CD4-positive, alpha-beta T cell treated with Interleukin-2 at 100 ng/mL for 4 hours (primary cell): ENCODE data around the gene CEP295NL.

Experiments used
- DNase-seq: peaks from one replicate; pipeline ENCODE4 v3.0.0-alpha.2; 2020; ENCODE audit warnings: low spot score

CEP295NL gene

DNA sequence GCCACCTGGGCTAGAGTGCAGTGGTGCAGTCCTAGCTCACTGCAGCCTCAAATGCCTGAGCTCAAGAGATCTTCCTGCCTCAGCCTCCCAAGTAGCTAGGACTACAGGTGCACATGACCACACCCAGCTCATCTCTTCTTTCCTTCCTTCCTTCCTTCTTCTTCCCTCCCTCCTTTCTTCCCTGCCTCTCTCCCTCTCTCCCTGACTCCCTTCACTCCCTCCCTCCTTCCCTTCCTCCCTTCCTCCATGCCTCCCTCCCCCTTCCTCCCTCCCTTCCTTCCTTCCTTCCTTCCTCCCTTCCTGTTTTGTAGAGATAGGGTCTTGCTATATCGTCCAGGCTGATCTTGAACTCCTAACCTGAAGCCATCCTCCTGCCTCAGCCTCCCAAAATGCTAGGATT lies 38.9 kb downstream of the CEP295NL start:
- DNase-seq: no peak

DNA sequence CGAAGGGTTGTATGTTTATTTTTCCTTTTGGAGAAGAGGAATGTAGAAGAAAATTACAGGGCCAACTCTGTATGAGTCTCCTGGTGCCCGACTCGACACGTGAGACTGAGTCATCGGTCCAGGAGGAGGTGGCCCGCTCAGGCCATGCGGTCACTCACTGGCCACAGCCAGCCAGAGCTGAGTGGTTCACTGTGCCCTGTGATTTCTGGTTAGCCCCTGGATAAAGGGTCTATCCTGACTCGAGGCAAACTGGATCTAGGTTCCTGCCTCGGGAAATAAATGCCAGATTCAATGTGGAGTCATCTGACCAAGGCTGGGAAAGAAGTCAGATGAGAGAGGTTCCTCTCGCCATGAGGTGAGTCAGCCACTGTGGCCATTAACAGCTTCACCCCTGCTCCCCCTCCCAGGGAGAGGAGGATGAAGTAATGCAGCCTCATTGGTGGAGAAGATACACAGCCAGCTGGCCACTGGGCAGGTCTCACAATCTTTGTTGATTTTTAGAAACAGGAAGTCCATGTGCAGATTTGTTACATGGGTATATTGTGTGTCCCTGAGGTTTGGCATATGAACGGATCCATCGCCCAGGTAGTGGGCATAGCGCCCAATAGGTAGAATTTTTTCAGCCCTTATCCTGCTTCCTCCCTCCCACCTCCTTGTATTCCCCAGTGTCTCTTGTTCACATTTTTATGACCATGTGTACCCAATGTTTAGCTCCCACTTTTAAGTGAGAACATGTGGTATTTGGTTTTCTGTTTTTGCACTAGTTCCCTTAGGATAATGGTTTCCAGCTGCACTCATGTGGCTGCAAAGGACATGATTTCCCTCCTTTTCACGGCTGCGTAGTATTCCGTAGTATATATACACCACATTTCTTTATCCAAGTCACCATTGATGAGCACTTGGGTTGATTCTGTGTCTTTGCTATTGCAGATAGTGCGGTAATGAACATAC lies 40.7 kb downstream of the CEP295NL start:
- no peak for DNase-seq

DNA sequence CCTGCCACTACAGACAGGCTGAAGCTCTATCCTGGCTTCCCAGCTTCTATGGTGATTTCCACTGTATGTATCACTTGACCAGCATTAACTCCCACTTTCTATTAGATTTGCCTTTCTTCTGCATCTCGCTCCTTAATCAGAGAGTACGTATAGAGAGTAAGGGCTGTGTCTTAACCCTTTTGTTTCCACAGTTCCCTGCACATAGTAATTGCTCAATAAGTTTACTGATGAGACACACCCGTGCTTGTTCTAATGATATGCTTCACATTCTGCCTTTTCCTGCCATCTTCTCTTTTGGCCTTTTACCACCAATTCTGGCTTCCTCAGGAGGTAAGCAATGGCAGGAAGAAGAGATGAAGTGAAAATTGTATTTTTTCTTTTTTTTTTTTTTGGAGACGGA lies 41.8 kb downstream of the CEP295NL start:
- DNase-seq: no peak

DNA sequence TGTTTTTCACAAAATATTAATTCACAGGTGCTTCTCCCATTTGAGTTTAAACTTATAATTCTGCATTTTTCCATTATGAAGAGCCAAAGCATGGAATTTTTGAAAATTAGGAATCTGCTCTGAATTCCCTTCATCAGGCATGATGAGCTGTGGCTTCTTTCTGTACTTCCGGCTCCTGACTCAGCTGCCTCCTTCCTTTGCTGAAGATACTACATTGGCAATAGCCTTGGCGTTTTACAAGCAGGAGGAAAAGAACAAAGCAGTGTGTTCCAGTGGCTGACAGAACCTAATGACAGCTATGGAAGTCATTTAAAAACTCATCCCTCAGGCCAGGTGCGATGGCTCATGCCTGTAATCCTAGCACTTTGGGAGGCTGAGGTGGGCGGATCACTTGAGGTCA lies 44.0 kb downstream of the CEP295NL start:
- no peak for DNase-seq

DNA sequence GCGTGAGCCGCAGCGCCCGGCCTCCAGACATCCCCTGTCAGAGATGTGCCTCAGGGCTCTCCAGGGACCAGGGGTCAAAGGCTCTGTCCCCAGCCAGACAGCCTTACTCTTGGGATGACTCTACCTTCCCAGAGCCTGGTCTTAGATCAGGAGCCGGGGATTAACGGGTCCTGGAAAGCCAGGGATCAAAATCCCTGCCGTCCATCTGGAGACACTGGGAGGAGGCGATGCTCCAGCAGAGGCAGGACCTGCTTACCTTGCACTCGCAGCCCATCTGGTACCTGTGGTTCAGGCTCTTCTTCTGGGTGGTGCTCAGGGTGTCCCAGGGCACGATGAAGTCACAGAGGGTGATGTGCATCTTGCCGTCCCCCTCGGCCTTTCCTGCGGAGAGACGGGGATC lies 45.7 kb downstream of the CEP295NL start:
- no peak for DNase-seq

DNA sequence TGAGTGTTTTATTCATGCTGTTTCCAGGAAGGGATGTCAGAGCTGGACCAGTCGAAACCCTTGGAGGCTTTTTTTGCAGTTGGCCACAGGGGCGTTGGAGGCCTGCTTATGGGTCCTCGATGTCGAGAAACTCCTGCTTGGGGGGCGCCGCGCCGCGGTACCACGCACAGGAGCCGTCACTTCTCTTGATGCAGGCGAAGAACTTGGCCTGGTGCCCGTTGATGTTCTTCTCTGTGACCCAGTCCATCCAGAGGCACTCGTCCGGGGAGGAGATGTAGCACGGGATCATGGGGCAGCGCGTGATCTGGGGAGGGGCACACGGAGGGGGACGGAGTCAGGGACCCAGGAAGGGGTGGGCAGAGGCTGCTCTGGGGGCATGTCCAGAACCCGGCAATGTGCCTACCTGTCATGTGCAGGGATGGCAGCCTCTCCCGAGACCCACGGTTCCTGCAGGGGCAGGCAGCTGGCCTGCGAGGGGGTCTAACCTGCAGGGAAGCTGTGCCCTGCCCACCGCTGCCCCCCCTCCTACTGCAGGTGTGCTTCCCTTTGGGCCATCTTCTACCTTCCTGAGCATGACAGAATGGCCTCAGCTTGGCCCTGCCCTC lies 47.3 kb downstream of the CEP295NL start:
- no peak for DNase-seq

DNA sequence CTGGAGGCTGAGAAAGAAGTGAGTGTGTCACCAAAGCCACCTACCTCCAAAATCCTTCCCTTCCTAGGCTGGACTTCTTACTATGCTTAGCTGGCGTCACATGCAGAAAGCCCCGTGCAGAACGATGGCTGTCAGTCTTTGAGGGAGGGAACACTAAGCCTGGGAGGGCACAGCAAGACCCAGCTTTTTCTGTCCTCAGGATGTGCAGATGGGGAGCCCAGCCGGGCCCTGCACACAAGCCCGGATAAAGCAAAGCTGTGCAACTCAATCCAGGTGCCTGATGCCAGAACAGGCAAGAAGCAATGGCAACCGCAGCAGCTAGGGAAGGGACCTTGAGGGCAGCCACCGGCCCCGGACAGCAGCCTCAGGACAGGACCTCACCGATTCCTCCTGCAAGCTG lies 48.5 kb downstream of the CEP295NL start:
- DNase-seq: no peak

DNA sequence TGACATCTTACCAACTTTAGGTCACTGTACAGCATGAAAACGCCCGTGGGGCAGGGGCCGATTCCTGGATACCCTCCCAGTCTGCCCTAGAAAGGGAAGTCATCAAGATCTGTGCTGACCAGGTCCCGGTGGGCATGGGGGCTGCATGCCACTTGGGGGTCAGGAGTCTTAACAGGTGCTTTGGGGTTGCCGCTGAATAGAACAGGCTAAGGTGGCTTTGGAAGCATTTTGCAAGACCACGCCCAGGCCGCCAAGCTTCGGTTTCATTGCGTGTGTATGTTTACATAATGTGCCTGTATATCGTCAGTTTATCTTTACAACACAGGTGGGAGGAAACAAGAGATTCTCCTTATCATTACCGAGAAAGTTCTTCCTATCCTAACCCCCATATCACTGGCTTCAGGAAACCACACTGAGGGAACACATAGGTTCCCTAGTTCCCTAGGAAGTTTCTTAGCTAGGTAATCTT lies 49.0 kb downstream of the CEP295NL start:
- DNase-seq: no peak

DNA sequence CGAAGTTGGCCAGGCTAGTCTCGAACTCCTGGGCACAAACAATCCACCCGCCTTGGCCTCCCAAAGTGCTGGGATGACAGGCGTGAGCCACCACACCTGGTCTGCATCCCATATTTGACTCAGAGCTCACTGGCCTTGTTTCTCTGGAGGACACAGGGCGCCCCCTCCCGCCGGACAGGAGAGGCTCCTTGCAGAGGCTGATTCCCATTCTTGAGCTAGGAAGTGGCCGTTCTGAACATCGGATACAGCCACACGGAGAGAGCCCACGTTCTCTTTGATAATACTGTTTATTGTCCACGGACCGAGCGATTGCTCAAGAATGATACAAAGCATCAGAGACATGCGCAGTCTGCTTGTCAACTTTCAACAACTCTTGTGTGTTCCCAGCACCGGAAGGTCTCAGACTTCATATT lies 50.3 kb downstream of the CEP295NL start:
- no peak for DNase-seq

DNA sequence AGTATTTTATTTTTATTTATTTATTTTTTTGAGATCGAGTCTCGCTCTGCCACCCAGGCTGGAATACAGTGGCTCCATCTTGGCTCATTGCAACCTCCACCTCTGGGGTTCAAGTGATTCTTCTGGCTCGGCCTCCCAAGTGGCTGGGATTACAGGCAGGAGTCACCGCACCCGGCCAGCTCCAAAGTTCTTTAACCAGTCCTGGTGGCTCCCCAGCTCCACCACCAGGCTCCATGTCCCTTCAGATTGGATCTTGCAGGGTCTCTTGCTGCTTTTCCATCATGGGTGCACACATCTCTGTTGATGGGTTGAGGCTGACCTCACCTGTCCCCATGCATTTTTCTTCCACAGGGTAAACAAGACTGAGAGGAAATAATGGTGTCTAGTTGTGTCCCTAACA lies 54.0 kb downstream of the CEP295NL start:
- no peak for DNase-seq

DNA sequence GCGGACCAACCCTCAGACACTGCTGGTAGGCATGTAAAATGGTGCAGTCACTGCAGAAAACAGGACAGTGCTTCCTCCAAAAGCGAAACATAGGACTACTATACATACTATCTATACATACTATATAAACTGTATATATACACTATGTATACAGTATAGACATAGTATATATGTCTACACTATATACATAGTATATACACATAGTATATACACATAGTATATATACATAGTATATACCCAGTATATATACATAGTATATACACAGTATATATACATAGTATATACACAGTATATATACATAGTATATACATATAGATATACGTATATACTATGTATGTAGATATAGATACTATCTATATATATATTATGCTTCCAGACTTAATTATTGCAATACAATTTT lies 55.9 kb downstream of the CEP295NL start:
- DNase-seq: no peak

DNA sequence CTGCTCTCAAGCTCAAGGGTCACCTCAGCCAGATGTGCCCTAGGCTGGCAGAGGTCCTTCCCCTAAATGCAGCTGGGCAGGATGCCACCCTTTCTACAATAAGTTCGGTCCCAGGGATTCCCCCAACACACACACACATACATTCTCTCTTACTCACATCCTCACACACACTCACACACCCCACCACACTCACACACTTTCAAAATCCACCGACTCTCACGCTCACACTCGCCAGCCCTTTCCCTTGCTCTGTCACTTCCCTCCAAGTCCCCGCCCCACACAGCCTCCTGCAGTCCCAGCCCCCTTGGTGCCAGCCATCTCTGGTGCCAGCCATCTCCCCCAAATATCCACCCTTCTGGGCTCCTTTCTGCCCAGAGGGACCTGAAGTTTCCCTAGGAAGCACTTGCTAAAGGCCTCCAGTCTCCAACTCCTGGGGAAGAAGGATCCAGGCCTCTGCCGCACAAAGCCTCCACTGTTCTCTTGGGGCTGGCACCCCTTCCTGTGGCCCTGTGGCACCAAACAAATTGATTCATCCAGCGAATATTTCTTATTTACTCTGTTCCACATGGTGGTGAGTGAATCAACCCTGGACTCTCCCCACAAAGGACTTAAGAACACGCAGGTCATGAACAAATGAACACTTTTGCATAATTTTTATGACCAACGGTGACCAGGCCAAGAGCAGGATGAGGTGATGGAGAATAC lies 58.5 kb downstream of the CEP295NL start:
- DNase-seq: no peak

DNA sequence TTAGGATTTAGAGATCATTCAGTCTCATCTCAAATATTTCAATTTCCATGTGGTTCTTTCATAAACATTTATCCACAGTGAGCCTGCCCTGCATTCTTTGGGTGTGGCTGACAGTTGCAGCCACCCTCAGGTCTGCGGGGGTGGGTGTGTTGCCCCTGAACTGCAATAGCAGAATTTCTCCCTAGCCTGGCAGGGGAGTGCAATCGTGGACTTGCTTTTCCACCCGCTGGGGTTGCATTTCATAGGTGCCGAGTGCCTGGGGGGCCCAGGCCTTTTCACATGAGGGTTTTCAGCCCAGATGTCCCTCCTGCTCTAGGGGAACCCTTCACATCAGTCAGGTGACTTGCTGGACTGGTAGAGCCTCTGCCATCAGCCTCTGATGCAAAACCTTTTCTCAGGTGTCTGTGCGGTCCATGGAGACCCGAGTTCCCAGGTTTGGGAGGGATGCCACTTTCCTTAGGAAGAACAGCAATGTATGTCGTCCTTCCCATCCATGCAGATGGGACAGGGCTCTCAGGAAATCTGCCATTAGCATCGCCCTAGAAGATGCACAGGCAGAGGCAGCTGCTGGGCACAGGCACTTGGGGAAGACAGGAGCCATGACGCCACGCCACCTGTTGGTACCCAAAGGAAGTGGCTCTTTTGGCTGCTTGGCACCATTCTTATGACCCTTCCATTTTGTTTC lies 60.0 kb downstream of the CEP295NL start:
- peak; percentile 70 for DNase-seq

DNA sequence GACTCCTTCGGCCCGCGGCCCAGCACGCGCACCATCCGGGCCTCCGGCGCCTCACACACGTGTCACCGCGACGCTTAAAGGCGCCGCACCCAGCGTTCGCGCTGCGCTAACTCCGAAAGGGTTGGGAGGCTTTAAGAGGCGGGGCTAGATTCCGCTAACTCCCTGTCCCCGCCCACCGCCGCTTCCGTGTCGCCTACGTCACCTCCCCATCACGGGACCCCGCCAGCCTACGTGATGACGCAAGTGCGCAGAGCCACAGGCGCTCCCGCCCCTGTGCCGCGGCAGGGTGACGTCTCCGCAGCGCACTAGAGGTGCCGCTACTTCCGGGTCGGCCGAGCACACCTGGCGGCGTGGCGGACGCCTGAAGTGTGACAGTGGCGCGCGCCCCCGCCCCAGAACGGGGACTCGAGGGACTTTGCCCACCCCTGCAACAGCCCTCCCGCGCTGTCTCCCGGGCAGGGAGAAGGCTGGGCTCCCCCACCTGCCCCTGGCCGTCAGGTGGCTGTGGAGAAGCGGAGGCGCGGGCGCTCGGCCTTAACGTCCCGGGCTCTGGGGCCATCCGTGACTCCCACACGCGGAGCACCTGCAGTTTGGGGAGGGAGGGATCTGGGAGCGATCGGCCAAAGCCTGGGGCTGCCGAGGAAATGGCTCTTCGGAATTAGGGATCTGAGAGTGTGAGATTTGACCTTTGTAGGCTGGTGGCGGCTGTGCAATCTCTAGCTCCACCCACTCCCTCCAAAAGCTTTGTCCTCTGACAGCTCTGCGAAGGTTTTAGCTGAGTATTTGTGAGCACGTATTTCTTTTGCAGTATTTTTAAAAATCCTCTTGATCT lies 62.0 kb downstream of the CEP295NL start, which contains the start of gene USP36:
Gene USP36, minus strand, starts transcription at position 35 of the 832 bp plus-strand sequence. CDS start 4,451 bp downstream, outside the sequence.
- DNase-seq: peak; percentile 99
